Lower lobe of right lung (tissue), 1 donor: ENCODE data around the gene NAT8L. TPM values are rescaled to one million over a fixed set of nuclear protein-coding genes. Genes with fewer than 3 reads are reported as not detected.

Experiments used
- total RNA-seq: library from RNA; stranded (reverse); fragmentation: NEBNext Ultra II Directional; extraction: Animal tissue kit (Norgen Biotek cat#: 25700); gene quantifications from one replicate; pipeline ENCODE4 v1.2.1, GENCODE V29; 2021
- donor health status: DM: no; HTN: yes; CAD: no; lungs with severe emphysema.

NAT8L gene
- total RNA-seq, 1 donor from 2014 or later: 0.24 TPM

Other genes starting within 250 kb of the NAT8L start
- gene LETM1, start 203.2 kb upstream of the NAT8L start, total RNA-seq: 33.6 TPM
- gene NSD2, start 187.9 kb upstream of the NAT8L start, total RNA-seq: 52.9 TPM
- gene NELFA, start 50.4 kb upstream of the NAT8L start, total RNA-seq: 22.6 TPM
- gene HAUS3, start 182.8 kb downstream of the NAT8L start, total RNA-seq: 12.3 TPM
- 2.2 TPM for gene POLN, start 182.8 kb downstream of the NAT8L start, total RNA-seq
- gene MXD4, start 202.8 kb downstream of the NAT8L start, total RNA-seq: 74.3 TPM